ENCODE data around the gene ZCCHC24.

- TF ChIP-seq CTCF (IDR thresholded peaks at IDR 0.05), result no peak
- no peak for TF ChIP-seq REST (IDR thresholded peaks at IDR 0.05; ENCODE audit: low read depth, low read length)
- no peak for TF ChIP-seq YY1 (IDR thresholded peaks at IDR 0.05; ENCODE audit: low read depth)
- TF ChIP-seq NRF1 (IDR thresholded peaks at IDR 0.05; ENCODE audit: low read depth, low read length), result no peak
- no peak for TF ChIP-seq ELF1 (IDR thresholded peaks at IDR 0.05)
- no peak for TF ChIP-seq MAX (IDR thresholded peaks at IDR 0.05; ENCODE audit: low read depth)
- no peak for TF ChIP-seq GATA2 (CRISPR knock-in tag; IDR thresholded peaks at IDR 0.05)
- no peak for TF ChIP-seq PBX3 (IDR thresholded peaks at IDR 0.05)
- TF ChIP-seq RXRA (IDR thresholded peaks at IDR 0.05; ENCODE audit: borderline replicate concordance, low read depth), result no peak
Measured at GRCh38 chr10:79402951-79403350, 42.5 kb downstream of the ZCCHC24 start.

Measured in SK-N-SH (cell line).